Lower lobe of right lung (tissue), 2 donors: ENCODE results near the gene GPR33. TPM values are rescaled to one million over a fixed set of nuclear protein-coding genes. Genes with fewer than 3 reads are reported as not detected.
"Not testable (repeated sequence)": the region's sequence is repeated elsewhere in the genome, so short reads cannot be mapped to it uniquely, and the experiment has no call there.

ENCODE experiments used
- ATAC-seq, 2 donors: fragments of 200-7000 bp; cut with Tn5 transposase; one replicate each; pipeline ENCODE4 v1.9.1; 2020 to 2022; ENCODE audit warnings: mild to moderate bottlenecking in 2 of 2, moderate library complexity in 2 of 2
- DNase-seq: peaks from one replicate; pipeline ENCODE4 v3.0.0-alpha.2; 2020
- H3K27ac ChIP-seq: fragments of 200-600 bp; one replicate; pipeline ENCODE4 v1.8.0; 2022
- H3K27me3 ChIP-seq: fragments of 200-600 bp; one replicate; pipeline ENCODE4 v1.8.0; 2022; ENCODE audit warnings: low read depth
- H3K36me3 ChIP-seq: fragments of 200-600 bp; one replicate; pipeline ENCODE4 v1.8.0; 2022; ENCODE audit warnings: mild to moderate bottlenecking
- H3K4me1 ChIP-seq: fragments of 200-600 bp; one replicate; pipeline ENCODE4 v1.8.0; 2022
- H3K4me3 ChIP-seq: fragments of 200-600 bp; one replicate; pipeline ENCODE4 v1.8.0; 2022; ENCODE audit warnings: mild to moderate bottlenecking
- H3K9me3 ChIP-seq: fragments of 200-600 bp; one replicate; pipeline ENCODE4 v1.8.0; 2022
- CTCF ChIP-seq: fragments of 200-600 bp; IDR thresholded peaks from one replicate; pipeline ENCODE4 v1.8.0; 2022; ENCODE audit warnings: antibody characterized with exemption, mild to moderate bottlenecking
- intact Hi-C: fragments of 100-400 bp; cut with DNase I; formaldehyde crosslinking; loops from one replicate; pipeline ENCODE4 v1.11.0; 2022
- total RNA-seq: library from RNA; stranded (reverse); fragmentation: NEBNext Ultra II Directional; extraction: Animal tissue kit (Norgen Biotek cat#: 25700); gene quantifications from one replicate; pipeline ENCODE4 v1.2.1, GENCODE V29; 2021
- donor health status: DM: no; HTN: yes; CAD: no; lungs with severe emphysema.

The GPR33 gene
- total RNA-seq, 1 donor from 2014 or later = not detected

- intact Hi-C loops = no loop called here
- H3K9me3 ChIP-seq = no peaks in the 10 kb centered on the region
- H3K27ac ChIP-seq = no peak overlapping the region
- H3K27me3 ChIP-seq = no peaks in the 10 kb centered on the region
- TF ChIP-seq CTCF = no peak
- peak; percentile 23 to 77 for ATAC-seq
- peaks cover 12% of the 10 kb centered on the region for H3K36me3 ChIP-seq
- DNase-seq = no peak
- H3K4me1 ChIP-seq = no peaks in the 10 kb centered on the region
- no peak overlapping the region for H3K4me3 ChIP-seq
Observed at GRCh38 chr14:31445703-31446102, 42.1 kb downstream of the GPR33 start.

- DNase-seq (no peak), ATAC-seq (no peak)
- no peaks in the 10 kb centered on the region for H3K9me3 ChIP-seq
- intact Hi-C loops = no loop called here
- no peak for TF ChIP-seq CTCF
- H3K4me3 ChIP-seq = no peak overlapping the region
- H3K36me3 ChIP-seq = peaks cover 7% of the 10 kb centered on the region
- no peak overlapping the region for H3K27ac ChIP-seq
- no peaks in the 10 kb centered on the region for H3K4me1 ChIP-seq
- no peaks in the 10 kb centered on the region for H3K27me3 ChIP-seq
Observed at GRCh38 chr14:31442284-31442683, 45.6 kb downstream of the GPR33 start.

GRCh38 chr14:31441273-31442111 is 46.3 kb downstream of the GPR33 start:
- H3K27ac ChIP-seq = peak overlapping the region; percentile 63

GRCh38 chr14:31440280-31440679 is 47.6 kb downstream of the GPR33 start:
- Histone ChIP-seq H3K4me3 (no peak overlapping the region), H3K9me3 (no peaks in the 10 kb centered on the region), H3K4me1 (no peaks in the 10 kb centered on the region), H3K27me3 (no peaks in the 10 kb centered on the region), H3K36me3 (no peaks in the 10 kb centered on the region), H3K27ac (no peak overlapping the region)
- DNase-seq (no peak), ATAC-seq (no peak)
- no peak for TF ChIP-seq CTCF
- intact Hi-C loops = no loop called here

More at GRCh38 chr14:31441273-31442111, 46.3 kb downstream of the GPR33 start:
- no peak overlapping the region for H3K4me3 ChIP-seq
- H3K36me3 ChIP-seq = no peaks in the 10 kb centered on the region
- no peaks in the 10 kb centered on the region for H3K9me3 ChIP-seq
- H3K4me1 ChIP-seq = no peaks in the 10 kb centered on the region
- intact Hi-C loops = no loop called here
- peak in 1 of 2 donors; percentile 82 for ATAC-seq
- no peak for DNase-seq
- TF ChIP-seq CTCF = no peak
- H3K27me3 ChIP-seq = no peaks in the 10 kb centered on the region

GRCh38 chr14:31439561-31439960 is 48.3 kb downstream of the GPR33 start:
- no peak for DNase-seq
- no peak overlapping the region for H3K4me3 ChIP-seq
- ATAC-seq = no peak
- no peaks in the 10 kb centered on the region for H3K36me3 ChIP-seq
- H3K4me1 ChIP-seq = no peaks in the 10 kb centered on the region
- no peak for TF ChIP-seq CTCF
- H3K9me3 ChIP-seq = no peaks in the 10 kb centered on the region
- H3K27me3 ChIP-seq = no peaks in the 10 kb centered on the region
- no peak overlapping the region for H3K27ac ChIP-seq
- intact Hi-C loops = no loop called here

GRCh38 chr14:31437045-31437691 is 50.7 kb downstream of the GPR33 start:
- H3K9me3 ChIP-seq, H3K36me3 ChIP-seq, H3K4me3 ChIP-seq, H3K27ac ChIP-seq, H3K27me3 ChIP-seq, ATAC-seq, DNase-seq, intact Hi-C loops, H3K4me1 ChIP-seq: not testable (repeated sequence)
